H1 (cell line): ENCODE results near the gene PSMD3. TPM values are rescaled to one million over a fixed set of nuclear protein-coding genes. Genes with fewer than 3 reads are reported as not detected.

Experiments
- EZH2 ChIP-seq: fragments of 200-600 bp; sonication (generic); IDR thresholded peaks from 2 replicates; pipeline ENCODE4 v1.7.1; 2012; ENCODE audit warnings: low read depth, mild to moderate bottlenecking, moderate library complexity, low read length, inconsistent platforms; ENCODE audit not compliant: severe bottlenecking
- HDAC2 ChIP-seq, 2 experiments: fragments of 300-600 bp in 1 of 2; sonication (generic) in 1 of 2; IDR thresholded peaks; 2 replicates each; pipeline ENCODE4 v1.6.1; 2011 to 2012; ENCODE audit warnings: low read depth in 2 of 2, low read length in 2 of 2, mild to moderate bottlenecking in 2 of 2, moderate library complexity in 2 of 2, borderline replicate concordance in 1 of 2, inconsistent platforms in 1 of 2
- POLR2A ChIP-seq, 2 experiments: IDR thresholded peaks; 1 replicate in 1 of 2; 2 replicates in 1 of 2; pipeline ENCODE4 v1.6.1; 2011; ENCODE audit warnings: low read depth in 2 of 2, low read length in 2 of 2, mild to moderate bottlenecking in 2 of 2; ENCODE audit errors: control extremely low read depth in 1 of 2
- SIX5 ChIP-seq: IDR thresholded peaks from 2 replicates; pipeline ENCODE4 v1.6.1; 2011; ENCODE audit warnings: mild to moderate bottlenecking, low read depth, low read length
- polyA plus RNA-seq, 7 experiments: library from polyadenylated mRNA; depleted of rRNA in 3 of 7; stranded (reverse) in 5 of 7; unstranded in 2 of 7; fragments of >200 nt in 5 of 7; fragments of 200-250 nt in 2 of 7; gene quantifications; 1 replicate in 5 of 7; 2 replicates in 1 of 7; 4 replicates in 1 of 7; pipeline versions ENCODE4 v1.2.1 to v1.2.3, GENCODE V29; 2011 to 2013; ENCODE audit warnings: missing spikeins in 2 of 7, mixed read lengths in 2 of 7
- total RNA-seq: library from RNA; stranded (reverse); fragmentation: NEBNext Ultra II Directional; extraction: Animal tissue kit (Norgen Biotek cat#: 25700); gene quantifications from 2 replicates; pipeline ENCODE4 v1.2.1, GENCODE V29; 2021

The PSMD3 gene
- total and polyA plus RNA-seq, 2 of the 8 experiments (the other 6 are each of a cell fraction or from before 2014, with no cell fraction given): 151 to 198 TPM

DNA sequence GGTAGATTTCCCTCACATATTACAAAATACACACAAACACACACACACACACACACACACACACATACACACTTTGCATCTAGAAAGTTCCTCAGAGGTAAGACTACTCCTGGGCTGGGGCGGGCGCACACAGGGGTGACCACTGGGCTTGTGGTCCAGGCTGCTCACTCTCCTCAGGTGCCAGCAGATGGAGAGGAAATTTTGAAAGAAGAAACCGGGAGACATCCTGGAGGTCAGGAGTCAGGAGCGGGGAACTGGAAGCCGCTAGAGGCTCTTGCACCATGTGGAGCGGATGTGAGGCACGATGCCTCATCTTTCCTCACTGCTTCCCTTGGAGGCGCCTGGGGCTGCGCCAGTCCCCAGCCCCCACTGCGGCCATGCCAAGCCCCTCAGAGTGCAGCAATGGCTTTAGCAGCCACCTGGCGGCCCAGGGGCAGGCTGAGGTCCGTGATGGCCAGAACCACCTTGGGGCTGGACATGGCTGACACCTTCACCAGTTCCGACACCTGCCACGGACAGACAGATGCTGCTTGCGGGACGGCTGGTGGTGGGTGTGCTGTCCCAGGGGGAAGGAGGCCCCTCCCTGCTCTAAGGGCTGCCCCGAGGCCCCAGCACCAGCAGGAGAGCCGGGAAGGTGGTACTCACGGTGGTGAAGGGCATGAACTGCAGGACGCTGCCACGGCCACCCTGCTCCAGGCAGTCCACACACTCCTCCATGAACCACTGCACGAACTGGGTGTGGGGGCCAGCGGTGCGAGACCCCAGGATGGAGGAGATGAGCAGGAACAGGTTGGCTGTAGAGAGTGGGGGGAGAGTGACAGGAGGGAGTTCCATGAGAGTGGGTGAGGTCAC is 38.8 kb downstream of the PSMD3 start (continued):
- no peak for TF ChIP-seq HDAC2 (IDR thresholded peaks at IDR 0.05; ENCODE audit: borderline replicate concordance in 1 of 2, low read depth in 2 of 2, low read length in 2 of 2)
- no peak for TF ChIP-seq SIX5
- TF ChIP-seq POLR2A (IDR thresholded peaks at IDR 0.05; ENCODE audit: control extremely low read depth in 1 of 2, low read depth in 2 of 2, low read length in 2 of 2): no peak
- TF ChIP-seq EZH2: no peak
